Measurements from ENCODE around the gene CRYBA2. TPM values are rescaled to one million over a fixed set of nuclear protein-coding genes. Genes with fewer than 3 reads are reported as not detected.

The CRYBA2 gene
- total RNA-seq, 1 donor from 2014 or later: not detected

DNA sequence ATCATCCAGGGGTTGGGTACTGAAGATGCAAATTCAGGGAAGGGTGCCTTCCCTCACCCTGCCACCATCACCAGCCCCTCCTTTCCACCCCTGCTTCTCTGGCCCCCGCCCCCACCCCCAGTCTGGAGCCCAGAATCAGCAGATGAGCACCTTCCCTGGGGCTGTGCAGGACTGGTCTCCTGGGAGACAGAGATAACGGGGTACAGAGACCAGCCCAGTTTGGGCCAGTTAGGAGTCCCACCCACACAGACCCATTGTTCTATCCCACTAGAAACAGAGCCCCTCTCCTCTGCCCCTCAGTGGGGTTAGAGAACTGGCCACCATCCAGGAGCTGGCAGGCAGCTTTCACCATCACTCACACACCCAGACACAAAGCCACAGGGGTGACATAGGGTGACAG, 4.5 kb upstream of the CRYBA2 start:
- Histone ChIP-seq H3K36me3 (no peaks in the 10 kb centered on the region), H3K4me3 (no peak overlapping the region), H3K9me3 (replicated peaks) (no peaks in the 10 kb centered on the region), H3K27me3 (ENCODE audit: low read depth) (peaks cover 100% of the 10 kb centered on the region), H3K27ac (replicated peaks) (no peak overlapping the region), H3K4me1 (peaks cover 41% of the 10 kb centered on the region)
- DNase-seq: no peak
- intact Hi-C loops (cut with micrococcal nuclease): no loop called here
- no peak for TF ChIP-seq CTCF (IDR thresholded peaks at IDR 0.05; ENCODE audit: borderline replicate concordance)

GRCh38 chr2:218996937-218997336, 3.7 kb upstream of the CRYBA2 start:
- H3K36me3 ChIP-seq: no peaks in the 10 kb centered on the region
- intact Hi-C loops (cut with micrococcal nuclease): no loop called here
- TF ChIP-seq CTCF (IDR thresholded peaks at IDR 0.05; ENCODE audit: borderline replicate concordance): no peak
- DNase-seq: no peak
- H3K4me3 ChIP-seq: no peak overlapping the region
- H3K27me3 ChIP-seq (ENCODE audit: low read depth): peaks cover 100% of the 10 kb centered on the region
- H3K27ac ChIP-seq (replicated peaks): no peak overlapping the region
- no peaks in the 10 kb centered on the region for H3K9me3 ChIP-seq (replicated peaks)
- H3K4me1 ChIP-seq: peaks cover 36% of the 10 kb centered on the region

DNA sequence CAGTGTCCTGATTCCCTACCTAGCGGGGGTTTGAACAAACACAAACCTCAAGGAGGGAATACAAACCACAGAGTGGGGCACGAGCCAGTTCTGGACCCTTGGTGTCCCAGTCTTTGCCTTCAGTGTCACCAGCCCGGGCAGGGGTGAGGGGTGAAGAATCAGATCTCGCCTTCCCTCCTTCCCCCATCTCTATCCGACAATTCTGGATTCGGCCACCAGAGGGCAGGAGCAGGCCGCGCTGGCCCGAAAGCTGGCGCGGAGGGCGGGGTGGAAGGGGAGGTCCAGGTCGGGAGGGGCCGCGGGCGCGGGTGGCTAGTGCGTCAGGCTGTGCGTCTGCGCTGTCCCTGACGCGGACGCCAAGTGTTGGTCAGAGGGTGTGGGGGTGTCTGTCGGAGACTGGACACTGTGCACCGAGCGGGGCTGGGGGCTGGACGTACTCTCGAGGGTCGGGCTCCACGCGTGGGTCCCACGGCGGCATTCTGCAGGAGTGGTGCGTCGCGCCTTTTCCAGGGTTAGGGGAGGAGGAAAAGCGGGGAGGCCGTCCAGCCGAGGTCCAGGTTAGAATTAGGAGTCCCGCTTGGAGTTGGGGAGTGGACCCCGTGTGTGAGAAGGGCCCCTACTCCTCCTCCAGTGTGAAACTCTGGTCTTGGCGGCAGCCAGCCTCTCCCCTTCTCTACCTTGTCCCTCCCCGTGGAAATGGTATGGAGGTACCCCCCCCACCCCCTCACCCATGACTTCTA, 2.9 kb upstream of the CRYBA2 start:
- no peaks in the 10 kb centered on the region for H3K36me3 ChIP-seq
- H3K27ac ChIP-seq (replicated peaks): no peak overlapping the region
- H3K4me1 ChIP-seq: peaks cover 28% of the 10 kb centered on the region
- intact Hi-C loops (cut with micrococcal nuclease): no loop called here
- peak; percentile 81 for DNase-seq
- H3K27me3 ChIP-seq (ENCODE audit: low read depth): peaks cover 100% of the 10 kb centered on the region
- TF ChIP-seq CTCF (IDR thresholded peaks at IDR 0.05; ENCODE audit: borderline replicate concordance): peak; percentile 94
- H3K9me3 ChIP-seq (replicated peaks): no peaks in the 10 kb centered on the region
- H3K4me3 ChIP-seq: peak overlapping the region; percentile 61

DNA sequence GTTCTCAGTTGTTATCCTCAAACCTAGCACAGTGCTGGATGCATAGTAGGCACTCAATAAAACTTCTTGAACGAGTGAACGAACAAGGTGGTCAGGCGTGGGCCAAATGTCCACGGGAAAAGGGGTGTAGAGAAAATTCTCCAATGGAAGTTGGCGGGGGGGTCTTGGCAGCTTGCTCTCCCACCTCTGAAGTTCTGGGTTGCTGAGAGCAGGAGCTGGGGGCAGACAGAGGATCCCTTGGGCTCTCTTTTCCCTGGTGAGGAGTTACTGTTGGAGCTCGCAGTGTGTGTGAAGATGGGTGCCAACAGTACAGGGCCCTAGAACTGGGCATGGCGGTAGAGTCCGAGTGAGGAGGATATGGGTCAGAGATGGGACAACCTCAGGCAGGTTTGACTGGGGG, 2.3 kb upstream of the CRYBA2 start:
- intact Hi-C loops (cut with micrococcal nuclease): no loop called here
- Histone ChIP-seq H3K4me1 (peaks cover 28% of the 10 kb centered on the region), H3K27me3 (ENCODE audit: low read depth) (peaks cover 100% of the 10 kb centered on the region), H3K36me3 (no peaks in the 10 kb centered on the region), H3K4me3 (peak overlapping the region; percentile 61), H3K27ac (replicated peaks) (no peak overlapping the region), H3K9me3 (replicated peaks) (no peaks in the 10 kb centered on the region)
- TF ChIP-seq CTCF (IDR thresholded peaks at IDR 0.05; ENCODE audit: borderline replicate concordance): no peak
- no peak for DNase-seq

DNA sequence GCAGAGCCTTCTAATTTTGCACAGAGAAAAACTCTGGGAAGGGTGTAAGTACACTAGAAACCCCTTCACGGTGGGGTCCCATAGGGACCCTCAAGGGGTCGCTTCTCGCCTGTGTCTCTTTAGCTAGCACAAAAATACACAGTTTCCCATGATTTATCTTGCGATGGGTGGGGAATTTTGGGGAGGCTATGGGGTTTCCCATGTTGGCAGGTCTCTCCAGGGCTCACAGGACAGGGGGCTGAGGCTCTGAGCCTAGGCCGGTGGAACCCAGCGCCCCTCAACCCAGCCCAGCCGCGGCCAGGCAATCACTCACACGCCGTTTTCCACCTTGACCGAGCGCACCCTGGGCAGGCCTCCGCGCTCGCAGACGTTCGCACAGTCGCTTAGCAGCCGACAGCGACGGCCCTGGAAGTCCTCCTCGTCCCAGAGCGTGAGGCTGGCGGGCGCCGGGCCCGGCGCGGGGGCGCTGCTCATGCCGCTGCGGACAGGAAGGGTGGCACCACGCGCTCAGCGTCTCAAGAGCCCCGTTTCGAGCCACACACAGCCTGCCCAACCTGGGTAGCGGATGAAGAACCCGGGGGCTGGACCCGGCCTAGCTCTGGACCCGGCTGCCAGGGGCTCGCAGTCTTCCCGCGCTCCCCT, 398 bp downstream of the CRYBA2 start:
- no peak for TF ChIP-seq CTCF (IDR thresholded peaks at IDR 0.05; ENCODE audit: borderline replicate concordance)
- no peaks in the 10 kb centered on the region for H3K9me3 ChIP-seq (replicated peaks)
- peaks cover 28% of the 10 kb centered on the region for H3K4me1 ChIP-seq
- intact Hi-C loops (cut with micrococcal nuclease): no loop called here
- no peak overlapping the region for H3K27ac ChIP-seq (replicated peaks)
- no peak for DNase-seq
- no peaks in the 10 kb centered on the region for H3K36me3 ChIP-seq
- peaks cover 100% of the 10 kb centered on the region for H3K27me3 ChIP-seq (ENCODE audit: low read depth)
- H3K4me3 ChIP-seq: peak overlapping the region; percentile 57

Data from left ventricle myocardium inferior (tissue), 1 donor.